DMS53 treated with DMSO at 0.1 percent for 48 hours (cell line): ENCODE data around the gene LRBA.

Experiments used
- DNase-seq: peaks from one replicate; lab custom pipeline; 2025; ENCODE audit not compliant: unreplicated experiment; lab: John Stamatoyannopoulos, UW

LRBA gene

DNA sequence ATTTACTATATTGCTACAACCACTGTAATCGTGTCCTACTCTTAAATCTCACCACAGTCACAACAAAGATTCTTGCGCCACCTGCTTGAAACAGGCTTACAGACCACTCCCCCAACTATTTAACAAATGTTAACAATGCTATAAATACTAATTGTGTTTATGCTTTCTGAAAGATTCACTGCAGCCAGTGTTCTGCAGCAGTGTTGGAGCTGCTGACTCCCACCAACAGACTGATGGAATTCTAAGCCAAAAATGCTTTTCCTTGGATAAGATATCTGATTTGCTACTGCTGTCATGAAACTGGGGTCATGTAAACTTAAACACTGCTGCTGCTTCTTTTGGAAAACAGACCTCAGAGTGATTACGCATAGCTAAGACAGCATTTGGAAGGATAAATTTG is 677.4 kb downstream of the LRBA start:
- DNase-seq = no peak

DNA sequence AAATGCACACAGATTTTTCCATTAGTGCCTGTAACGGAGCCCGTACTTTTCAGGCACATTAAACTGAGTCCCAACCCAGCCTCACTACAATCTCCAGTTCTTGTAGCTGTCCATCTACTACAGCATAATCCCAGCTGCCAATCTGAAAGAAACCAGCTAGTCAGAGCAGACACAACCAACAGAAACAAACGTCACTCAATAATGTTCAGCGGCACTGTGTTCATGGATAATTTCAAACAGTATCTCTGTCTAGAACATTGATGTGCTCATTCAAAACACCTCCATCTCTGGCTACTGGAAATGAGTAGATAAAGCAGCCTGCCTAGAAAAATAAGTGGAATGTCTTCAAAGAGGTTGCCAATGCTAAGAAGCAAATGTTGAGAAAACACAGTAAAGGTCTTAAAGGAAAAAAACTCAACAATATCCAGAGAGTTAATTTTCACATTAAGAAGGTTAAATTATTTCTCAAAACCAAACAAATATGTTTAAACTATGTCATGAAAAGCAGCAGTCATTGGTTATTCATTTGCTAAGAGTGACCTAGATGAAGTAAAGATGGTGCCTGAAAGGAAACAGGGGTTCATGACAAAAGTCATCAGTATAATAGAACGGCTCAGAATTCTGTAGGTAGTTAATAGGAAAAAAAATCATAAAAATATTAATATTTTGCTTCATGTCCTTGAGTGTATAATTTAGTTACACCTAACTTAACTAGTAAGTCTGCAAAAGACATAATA is 678.2 kb downstream of the LRBA start:
- no peak for DNase-seq

DNA sequence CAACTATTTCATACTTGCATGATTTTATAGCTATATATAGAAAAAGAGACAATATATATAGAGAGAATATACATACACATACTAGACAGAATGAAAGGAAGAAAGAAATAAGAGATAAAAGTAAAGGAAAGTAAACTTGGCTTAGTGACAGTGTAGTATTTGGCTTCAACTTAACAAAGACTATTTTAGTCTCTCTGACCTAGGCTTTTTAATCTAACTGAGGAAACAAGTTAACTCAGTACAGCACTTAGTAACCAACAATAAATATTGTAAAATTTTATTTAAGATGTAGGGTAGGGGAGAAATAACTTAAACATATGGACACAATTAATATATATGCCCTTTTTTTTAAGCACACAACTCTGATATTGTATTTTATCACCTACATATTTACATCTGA is 682.1 kb downstream of the LRBA start:
- DNase-seq = no peak

DNA sequence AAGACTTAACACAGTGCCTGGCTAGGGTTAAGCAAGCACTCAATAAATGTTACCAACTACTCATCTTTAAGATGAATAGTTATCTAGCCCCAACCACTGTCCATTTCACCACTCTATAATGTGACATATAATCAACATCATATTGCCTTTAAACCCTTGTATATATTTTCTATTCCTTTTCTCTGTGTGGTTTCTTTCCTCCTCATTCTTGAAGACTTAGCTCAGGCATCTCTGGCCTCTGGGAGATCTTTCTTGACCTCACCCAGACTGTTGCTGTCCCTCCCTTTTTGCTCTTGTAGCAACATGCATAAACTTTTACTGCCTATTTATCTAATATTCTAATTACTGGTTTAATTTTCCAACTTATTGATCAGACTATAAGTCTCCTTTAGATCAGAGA is 683.0 kb downstream of the LRBA start:
- no peak for DNase-seq

DNA sequence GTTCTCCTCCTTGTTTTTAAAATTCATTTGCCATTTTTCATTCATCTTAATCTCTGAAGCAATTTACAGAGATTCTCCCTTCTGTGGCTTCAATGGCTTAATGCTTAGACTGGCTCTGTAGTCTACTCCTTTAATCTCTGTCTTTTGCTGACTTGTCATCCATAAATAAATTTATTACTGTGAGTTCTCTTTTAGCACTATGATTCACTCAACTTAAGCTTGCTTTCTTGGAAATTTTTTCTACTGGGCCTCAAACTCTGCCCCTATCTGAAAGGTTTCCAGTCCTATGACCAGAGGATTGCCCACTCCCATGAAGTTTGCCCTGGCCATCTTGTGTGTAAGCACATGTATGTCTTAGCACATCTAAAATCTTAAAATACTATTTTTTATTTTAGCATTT is 685.7 kb downstream of the LRBA start:
- no peak for DNase-seq

DNA sequence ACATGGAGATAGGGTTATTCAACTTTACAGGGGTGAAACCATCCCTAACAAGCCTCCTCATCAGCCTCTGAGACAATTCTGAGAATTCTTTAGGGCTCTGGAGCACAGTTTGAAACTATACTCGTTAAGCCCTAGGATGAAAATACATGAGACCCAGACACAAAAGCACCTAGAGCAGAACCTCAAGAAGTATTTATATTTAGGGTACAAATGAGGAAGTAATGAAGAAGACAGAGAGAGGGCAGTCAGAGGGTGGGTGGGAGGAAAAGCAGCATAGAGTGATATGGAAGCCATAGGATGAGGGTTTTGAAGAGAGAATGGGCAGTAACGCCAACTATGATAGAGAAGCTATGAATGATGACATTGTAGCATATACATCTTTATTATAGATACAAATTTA is 686.6 kb downstream of the LRBA start:
- no peak for DNase-seq

DNA sequence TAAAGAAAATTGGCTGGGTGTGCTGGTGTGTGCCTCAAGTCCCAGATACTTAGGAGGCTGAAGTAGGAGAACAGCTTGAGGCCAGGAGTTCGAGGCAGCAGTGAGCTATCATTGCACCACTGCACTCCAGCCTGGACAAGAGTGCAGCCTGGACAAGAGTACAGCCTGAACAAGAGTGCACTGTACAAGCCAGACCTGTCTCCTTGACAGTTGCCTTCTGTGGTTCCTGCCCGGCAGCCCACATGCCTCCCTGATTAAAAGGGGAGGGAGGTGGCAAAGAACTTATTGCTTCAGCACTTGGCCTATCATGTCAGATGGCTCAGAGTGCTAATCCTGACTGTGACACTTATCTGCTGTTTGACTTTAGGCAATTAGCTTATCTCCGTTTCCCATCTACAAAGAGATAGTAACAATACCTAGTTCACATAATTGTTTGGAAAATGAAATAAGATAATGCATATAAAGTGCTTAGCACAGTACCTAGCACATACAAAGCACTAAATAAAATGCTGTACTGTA is 687.8 kb downstream of the LRBA start:
- no peak for DNase-seq

DNA sequence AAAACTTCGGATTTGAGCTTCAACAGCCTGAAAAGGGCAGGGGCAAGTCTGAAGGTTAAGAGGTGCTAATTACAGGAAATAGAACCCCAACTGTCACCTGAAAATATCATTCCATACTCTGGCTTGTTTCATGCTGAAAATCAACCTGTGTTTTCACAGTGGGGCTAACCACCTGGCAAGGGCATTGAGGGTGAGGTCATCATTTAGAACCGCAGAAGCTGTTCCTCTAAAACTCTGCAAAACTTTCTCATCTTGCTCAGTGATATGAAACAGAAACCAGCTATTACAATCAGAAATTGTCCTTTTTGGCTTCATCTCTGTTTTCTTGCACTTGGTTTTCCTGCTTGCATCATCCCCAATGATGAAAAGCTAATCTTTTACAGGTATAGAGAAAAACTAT is 689.2 kb downstream of the LRBA start:
- no peak for DNase-seq

DNA sequence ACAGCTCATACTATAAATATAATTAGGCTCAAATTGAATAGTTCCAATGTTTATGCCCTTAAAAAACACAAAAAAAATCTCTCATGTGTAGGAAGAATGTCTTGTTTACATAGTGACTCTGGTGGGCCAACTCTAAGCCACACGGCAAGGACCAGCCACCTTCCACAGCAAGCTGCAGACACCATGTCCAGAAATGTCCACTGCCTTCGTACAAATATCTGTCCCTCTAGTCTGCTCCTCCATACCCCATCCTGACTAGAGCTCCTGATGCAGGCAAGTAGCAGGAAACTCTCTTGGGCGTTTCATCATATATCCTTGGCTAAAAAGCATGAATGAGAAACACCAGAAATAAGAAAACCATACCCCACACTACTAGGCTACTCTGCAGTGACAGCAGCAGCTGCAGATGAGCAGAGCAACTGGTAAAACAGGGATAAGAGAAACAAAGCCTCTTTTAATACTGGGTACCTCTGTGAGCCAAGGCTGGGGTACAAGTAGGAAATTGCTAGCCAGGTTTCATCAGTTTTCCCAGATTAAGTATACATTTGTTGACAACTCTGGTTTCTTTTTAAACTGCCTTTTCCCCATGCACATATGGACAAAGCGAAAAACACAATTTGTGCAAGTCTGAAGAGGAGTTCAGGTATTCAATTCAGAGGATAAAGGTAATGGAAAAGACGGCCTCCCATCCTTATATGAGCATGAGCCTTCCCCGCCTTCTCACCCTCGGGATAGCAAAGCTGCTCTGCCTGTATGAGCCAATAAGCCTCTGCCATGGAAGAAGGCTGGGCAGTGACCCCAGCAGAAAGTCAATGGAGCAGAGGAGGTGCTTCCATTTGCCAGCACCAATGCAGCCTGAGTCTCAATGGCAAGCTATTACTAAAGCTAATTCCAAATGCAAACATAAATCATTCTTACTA is 691.4 kb downstream of the LRBA start:
- no peak for DNase-seq

DNA sequence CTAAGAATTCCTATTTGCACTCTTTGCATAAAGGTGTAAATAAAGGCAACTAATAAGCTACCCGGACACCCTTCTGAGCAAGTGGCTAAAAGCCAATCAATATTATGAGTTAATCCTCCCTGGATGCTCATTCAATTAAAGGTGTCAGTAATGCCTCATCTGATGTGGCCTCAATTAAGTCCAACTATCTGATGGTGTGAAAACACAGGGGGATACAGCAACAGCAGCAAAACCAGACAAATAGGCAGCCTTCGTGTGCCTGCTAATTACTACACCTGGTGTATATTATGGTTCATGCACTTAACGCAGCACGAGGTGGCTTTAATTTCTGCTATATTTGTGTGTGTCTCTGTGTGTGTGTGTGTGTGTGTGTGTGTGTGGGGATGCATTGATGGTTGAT is 692.4 kb downstream of the LRBA start:
- DNase-seq = no peak

DNA sequence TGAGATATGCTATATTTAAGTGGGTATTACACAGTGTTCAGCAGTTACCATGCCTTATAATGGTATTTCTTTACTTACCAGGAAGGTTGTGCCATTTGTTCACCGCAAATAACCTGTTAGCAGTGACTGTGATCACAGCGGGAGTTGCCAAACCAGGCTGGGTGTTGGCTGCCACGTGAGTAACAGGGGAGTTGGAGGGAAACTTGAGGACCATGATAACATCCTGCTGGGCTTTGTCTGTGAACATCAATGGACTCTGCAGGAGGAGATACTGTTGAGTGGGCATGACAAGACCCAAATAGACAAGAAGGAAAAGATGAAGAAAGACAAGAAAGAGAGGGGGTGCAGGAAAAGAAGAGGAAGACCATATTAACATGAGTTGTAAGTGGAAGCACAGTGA is 694.0 kb downstream of the LRBA start:
- no peak for DNase-seq

DNA sequence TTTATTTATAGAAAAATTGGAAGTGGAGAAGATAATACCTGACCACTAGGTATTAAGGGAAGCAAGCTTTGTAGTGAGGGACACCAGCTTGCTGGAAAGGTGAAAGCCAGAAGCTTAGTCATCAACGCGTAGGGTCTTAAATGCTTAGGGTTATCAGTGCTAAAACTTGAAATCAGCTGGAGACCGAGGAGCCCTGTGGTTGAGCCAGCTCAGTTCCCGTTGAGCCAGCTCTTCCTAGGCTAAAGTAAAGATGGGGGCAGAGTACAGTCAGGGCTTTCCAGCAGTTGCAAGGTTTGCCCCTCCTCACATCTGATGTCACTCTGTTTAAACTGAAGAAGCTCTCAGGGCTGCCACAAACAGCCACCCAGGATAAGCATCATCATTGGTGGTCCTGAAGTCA is 696.1 kb downstream of the LRBA start:
- DNase-seq = no peak

DNA sequence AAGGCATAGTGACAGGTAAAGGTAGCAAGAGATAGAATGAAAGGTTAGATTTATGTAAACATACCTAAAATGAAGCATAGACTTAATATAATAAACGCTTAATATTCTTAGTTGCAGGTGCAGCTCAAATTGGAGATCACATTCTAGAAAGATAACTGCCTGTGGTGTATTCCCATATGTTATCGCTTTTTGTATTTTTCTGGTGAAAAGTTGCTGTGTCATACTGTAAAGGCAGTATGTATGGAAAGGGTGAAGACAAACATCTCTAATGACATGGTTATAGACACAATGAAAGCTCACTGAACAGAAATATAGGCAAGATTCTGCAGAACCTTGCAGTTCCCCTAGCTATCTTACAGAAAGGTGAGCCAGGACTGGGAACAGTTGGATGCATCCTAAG is 696.6 kb downstream of the LRBA start:
- no peak for DNase-seq

DNA sequence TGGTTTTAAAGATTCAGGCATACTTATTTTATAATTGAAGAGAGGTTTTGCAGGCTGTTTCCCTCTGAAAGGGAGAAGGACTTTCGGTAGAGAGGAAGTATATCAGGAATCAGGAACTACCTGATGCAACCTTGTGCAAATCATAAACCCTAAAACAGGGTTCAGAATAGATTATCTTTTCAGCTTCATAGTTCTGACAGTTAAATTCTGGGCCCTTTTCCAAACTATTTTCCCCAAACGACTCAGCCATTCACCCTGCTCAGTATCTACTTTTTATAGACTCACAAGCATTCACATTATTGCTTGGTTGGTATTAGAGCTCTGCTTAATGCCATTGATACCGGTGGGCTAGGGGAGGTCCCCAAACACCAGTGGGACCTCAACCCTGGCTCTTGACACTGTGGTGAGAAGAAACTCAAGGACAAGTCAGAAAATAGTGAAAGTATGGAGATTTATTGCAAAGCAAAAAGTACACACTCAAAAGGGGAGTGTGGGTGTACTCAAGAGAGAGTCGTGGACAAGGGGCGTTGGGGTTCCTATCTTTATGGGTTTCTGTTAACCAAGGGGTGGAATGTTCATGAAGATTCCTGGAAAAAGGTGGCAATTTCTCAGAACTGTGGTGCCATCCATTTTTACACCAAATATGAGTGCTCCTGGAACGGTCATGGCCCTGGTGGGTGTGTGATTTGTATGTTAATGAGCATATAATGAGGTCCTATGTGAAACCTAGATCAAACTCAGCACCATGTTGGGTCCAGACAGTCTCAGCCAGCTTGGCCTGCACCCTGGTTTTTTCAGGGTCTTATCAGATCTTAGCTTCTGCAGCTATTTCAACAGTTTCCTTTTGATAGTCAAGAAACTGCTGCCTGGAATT is 698.5 kb downstream of the LRBA start:
- no peak for DNase-seq

DNA sequence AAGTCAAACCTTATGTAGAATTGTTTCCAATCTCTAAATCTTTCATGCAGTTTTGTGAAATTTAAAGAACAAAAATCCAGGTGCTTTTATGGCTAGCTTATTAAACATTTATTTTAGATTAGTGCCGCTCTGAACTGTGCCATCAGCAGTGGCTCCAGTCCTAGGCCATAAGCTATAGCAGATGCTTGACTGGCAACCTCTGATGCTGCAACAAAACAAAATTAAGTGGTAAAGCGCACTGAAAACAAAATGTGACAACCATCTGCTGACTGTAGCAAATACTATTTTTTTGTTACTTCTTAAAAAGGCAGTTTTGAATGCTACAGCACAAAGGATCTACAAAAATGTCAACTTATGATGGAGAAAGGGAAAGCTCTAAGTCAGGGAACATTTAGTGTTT is 699.4 kb downstream of the LRBA start:
- DNase-seq = no peak

DNA sequence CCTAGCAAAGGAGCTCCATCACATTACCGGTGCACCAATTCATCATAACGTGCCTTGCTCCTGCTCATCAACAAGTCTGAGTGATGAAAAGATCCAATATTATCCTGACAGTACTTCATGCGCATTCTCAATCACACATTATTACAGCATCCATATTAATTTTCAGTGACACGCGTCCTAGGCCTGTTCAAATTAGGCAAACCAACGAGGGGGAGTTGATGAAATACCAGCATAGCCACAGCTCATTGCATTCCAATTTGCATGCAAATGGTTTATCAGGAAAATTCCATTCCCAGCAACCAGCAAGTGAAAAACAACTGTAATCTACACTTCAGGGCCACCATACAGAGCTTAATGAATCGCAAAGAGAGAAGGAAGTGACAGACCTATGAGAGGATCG is 699.9 kb downstream of the LRBA start:
- DNase-seq = no peak

DNA sequence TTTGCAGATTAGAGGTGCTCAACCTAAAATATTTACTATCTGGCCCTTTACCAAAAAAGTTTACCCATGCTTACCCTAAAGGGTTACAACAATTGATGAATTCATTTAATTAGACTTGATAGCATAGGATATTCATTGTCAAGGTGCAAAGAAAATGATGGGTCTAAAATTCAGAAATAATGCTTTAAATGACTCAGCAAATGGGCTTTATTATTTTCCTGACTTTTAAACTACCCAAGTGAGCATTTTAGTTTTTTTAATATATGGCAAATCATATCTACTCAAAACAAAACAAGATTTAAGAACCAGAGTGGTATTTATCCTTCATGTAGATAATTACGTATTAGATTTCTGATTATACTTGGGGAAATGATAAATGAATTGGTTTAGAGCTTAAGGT is 701.1 kb downstream of the LRBA start:
- no peak for DNase-seq

DNA sequence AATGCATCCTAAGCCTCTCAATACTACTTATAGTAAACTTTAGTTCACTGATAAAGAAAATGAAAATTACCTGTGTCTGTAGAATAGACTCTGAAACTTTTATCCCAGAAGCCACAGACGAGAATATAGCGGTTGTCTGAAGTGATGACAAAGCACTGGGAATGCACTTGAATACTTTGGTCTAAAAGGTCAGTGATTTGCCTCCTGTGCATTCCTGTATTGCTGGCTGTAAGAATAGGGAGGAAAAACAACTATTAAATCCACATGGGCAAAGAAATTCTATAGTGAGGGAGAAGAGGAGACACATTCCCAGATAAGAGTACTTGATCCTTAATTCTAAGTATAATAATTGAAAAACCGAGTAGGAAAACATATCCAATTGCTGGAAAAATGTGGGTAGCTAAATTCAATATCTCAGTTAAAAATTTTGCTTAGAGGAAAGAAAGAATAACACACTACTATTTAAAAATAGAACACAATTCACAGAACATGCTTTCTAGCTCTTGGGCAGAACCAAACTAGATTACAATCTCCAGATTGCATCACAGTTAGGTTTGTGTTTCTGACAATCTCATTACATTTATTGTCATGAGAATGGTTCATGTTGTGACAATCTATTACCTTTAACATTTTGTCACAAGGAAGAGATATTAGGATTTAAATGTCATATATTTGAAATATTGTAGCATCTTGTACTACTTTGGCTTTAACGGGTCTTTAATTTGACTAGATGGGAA is 704.8 kb downstream of the LRBA start:
- DNase-seq = no peak

DNA sequence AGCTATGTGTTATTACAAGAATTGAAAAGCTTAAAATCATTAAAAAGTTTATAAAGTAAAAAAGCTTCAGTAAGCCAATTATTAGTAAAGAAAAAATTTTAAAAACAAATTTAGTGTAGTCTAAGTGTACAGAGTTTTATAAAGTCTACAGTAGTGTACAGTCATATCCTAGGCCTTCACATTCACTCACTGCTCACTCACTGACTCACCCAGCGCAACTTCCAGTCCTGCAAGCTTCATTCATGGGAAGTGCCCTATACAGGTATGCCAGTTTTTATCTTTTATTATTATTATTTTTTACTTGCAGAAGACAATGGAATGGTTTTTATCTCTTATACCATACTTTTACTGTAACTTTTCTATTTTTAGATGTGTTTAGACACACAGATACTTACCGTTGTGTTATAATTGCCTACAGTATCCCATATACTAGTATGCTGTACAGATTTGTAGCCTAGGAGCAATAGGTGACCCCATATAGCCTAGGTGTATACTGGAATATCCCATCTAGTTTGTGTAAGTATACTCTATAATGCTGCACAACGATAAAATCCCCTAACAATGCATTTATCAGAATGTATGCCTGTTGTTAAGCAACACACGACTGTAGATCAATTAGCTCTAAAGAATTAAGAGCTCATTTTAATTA is 706.1 kb downstream of the LRBA start:
- DNase-seq = no peak

DNA sequence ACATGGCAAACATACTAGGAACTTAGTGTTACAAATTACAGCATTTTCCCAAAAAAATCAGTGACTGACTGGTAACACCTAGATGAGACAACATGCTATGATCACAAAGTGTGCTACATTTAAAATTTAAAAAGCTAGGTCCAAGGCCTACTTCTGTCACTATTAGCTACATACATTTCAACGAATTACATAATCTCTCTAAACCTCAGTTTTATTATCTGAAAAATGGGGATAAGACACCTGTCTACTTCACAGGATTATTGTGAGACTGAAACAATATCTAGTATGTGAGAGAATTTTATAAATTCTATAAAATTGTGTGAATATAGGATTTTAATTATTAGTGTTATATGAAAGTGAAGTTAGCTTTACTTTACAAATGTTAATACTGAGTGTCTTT is 708.4 kb downstream of the LRBA start:
- DNase-seq = no peak
